GM19025 (cell line): ENCODE results near the gene DPEP1.
"Not testable (repeated sequence)": the region's sequence is repeated elsewhere in the genome, so short reads cannot be mapped to it uniquely, and the experiment has no call there.

Source experiments
- ATAC-seq: cut with Tn5 transposase; IDR thresholded peaks from one replicate; pipeline ENCODE4 v1.9.1; 2021; ENCODE audit warnings: mild to moderate bottlenecking, low read depth, moderate library complexity; ENCODE audit not compliant: unreplicated experiment

The DPEP1 gene

GRCh38 chr16:89615596-89616090, 2.2 kb downstream of the DPEP1 start:
- ATAC-seq = no peak

GRCh38 chr16:89616623-89617022, 3.2 kb downstream of the DPEP1 start:
- ATAC-seq = no peak

GRCh38 chr16:89617036-89617435, 3.6 kb downstream of the DPEP1 start:
- ATAC-seq = no peak

DNA sequence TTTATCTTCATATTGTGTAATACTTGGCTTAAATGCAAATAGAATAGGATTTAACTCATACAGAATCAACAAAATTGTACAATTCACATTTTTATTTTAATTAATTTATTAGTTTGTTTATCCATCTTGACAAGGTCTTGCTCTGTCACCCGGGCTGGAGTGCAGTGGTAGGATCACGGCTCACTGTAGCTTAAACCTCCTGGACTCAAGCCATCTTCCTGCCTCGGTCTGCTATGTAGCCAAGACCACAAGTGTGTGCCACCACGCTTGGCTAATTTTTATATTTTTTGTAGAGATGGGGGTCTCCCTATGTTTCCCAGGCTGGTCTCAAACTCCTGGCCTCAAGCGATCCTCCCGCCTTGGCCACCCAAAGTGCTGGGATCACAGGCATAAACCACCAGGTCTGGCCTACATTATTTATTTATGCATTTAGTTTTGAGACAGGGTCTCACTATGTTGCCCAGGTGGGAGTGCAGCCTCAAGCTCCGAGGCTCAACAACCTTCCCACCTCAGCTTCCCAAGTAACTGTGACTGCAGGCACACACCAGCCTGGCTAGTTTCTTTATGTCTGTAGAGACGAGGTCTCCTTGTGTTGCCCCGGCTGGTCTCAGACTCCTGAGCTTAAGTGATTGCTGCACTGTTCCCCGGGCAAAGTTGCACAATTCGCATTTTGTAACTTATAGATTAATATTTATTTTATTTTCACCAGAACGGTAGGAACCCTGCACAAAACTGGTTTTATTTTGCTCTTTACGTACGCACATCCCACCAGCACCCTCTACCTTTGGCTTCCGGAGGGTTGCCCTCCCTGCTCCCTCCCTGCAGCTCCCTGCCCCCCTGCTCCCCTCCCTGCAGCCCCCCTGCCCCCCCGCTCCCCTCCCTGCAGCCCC, 4.9 kb downstream of the DPEP1 start:
- no peak for ATAC-seq

- no peak for ATAC-seq
Observed at GRCh38 chr16:89619840-89620239, 6.4 kb downstream of the DPEP1 start.

- ATAC-seq = no peak
Observed at GRCh38 chr16:89620406-89620841, 7.0 kb downstream of the DPEP1 start.

DNA sequence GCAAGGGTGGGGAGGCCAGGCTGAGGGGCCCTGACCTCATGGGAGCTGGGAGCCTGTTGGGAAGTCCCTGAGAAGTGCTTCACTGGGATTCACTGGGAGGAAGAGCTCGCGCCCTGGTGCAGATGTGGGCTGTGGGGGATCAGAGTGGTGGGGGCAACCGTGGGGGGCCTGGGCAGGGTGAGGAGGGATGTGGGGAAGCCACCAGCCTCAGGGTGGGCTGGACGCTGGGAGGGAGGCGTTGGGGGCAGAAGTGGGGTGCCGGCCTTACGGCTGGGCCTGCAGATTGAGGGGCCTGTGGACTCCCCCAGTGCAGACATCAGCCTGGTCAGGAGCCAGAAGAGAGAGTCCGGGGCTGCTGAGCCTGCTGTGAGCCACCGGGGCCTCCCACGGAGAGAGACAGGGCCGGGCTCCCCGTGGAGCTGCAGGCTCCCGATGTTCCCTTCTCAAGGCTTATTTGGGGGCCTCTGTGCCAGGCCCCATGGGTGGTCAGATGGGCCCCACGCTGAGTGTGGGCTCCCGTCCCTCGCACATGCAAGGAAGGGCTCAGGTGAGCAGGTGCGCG, 7.8 kb downstream of the DPEP1 start:
- no peak for ATAC-seq

DNA sequence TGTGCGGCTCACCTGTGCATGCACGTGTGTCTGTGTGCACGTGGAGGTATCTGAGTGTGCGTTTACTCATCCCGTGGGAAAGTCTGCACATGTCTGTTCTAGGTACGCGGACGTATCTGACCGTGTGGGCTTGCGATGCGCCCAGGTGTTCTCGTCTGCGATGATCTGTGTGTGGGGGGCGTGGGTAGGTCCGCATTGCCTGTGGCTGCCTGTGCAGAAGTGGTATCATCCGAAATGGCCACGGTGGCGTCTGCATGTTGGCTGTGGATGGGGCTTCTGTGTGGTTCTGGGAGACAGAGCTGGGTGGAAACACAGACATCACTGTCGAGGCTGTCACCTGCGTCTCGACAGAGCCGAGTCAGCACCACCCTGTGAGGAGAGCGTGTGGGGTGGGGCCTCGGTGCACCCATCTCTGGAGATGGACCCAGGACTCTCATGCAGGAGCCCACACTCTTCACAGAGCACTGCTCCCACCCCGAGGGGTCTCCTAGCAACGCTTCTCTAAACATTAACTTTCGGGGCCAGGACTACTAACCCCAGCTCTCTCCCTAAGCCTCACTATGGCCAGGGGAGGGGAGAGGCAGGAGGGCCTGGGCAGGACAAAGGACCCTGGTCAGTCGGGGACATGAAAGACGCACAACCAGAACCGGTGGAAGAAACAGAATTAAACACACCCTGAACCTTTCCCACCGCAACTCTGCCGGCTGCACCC, 8.4 kb downstream of the DPEP1 start:
- no peak for ATAC-seq

DNA sequence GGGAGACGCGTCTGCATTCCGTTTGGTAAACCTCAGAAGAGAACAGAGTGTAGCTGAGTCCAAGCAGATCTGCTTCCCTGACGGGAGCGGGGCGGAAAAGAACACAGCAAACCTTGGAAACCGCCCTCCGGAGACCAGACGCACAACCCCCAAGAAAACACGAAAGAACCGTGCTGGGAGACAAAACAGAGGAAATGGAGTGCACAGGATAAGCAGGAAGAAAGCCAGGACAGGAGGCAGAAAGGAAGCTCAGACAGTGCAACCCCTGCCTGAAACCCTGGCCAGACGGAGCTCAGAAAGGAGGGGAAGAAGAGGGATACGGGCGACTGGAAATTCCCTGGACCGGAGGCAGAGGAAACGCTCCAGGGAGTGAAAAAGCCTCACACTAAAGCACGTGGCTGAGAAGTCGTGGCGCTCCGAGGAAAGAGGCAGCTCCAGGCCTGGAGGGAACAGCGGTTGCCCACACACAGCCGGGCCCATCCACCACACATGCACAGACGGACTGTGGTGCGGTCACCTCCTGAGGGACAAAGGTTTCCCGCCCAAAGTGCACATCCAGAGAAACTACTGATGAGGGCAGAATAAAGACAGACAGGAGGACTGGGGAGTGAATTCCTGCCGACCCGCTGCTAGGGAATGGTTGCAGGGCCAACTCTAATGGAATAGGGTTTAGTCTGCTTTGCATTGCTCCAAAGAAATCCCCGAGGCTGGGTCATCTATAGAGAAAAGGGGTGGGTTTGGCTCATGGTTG, 10.2 kb downstream of the DPEP1 start:
- no peak for ATAC-seq

DNA sequence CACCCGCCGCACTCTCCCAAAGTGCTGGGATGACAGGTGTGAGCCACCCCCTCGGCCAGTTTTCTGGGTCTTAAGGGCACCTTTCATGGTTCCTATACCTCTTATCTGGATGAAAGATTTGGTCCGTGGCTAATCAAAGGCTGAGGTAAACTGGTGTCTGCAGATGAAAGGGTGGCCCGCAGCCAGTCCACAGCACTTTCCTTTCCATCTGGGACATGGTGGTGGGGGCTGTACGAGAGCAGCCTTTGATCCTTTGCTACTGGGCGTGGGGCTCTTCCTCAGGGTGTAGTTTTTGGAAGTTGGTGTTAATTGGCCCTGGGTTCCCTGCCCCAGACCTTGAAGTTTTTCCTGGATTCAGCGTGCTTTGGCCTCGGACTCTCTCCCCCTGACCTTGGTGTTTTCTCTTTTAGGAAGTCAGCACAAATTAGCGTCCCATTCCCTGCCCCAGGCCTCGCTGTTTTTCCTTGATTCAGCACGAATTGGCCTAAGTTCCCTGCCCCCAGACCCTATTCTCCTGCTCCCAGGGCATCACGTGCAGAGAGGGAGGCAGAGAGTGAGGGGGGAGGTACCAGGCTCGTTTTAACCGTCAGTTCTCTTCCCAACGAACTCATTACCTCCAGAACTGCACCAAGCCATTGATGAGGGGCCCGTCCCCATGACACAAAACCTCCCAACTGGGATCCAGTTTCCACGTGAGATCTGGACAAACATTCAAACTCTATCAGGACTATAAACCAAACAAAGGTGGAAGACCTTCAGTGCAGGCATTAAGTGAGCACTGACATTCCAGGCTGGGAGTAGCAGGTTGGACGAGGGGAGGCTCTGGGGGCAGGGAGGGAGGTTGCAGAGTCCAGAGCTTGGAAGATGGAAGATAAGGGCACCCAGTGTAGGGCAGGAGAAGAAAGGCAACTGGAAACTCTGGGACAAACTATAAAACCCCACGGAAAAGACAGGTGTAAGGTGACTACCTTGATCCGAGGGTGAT, 11.6 kb downstream of the DPEP1 start:
- no peak for ATAC-seq

- ATAC-seq = no peak
Observed at GRCh38 chr16:89629827-89630610, 16.6 kb downstream of the DPEP1 start.

DNA sequence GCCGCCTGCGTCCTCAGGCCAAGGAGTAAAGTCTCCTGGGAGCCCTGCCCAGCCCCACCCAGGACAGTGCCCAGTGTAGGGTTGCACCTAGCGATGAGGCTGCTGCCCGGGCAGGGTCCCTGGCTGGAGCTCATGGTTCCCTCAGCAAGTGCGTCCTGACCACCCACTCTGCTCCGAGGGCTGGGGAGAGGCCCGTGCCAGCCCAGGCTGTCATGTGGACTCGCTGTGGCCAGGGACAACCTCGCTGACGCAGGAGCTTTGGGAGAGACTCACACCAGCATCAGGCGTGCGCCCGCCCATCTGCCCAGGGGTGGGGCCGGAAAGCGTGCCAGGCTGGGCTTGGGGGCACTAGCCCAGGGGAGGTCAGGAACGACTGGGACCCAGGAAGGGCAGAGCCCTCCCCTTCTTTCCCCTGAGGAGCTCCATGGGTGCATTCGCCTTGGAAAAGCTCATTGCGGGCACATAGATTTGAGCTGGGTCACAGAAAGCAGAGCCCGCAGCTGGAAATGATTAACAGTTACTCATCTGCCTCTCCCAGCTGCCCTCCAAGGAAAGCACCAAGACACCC, 19.7 kb downstream of the DPEP1 start:
- ATAC-seq = no peak

DNA sequence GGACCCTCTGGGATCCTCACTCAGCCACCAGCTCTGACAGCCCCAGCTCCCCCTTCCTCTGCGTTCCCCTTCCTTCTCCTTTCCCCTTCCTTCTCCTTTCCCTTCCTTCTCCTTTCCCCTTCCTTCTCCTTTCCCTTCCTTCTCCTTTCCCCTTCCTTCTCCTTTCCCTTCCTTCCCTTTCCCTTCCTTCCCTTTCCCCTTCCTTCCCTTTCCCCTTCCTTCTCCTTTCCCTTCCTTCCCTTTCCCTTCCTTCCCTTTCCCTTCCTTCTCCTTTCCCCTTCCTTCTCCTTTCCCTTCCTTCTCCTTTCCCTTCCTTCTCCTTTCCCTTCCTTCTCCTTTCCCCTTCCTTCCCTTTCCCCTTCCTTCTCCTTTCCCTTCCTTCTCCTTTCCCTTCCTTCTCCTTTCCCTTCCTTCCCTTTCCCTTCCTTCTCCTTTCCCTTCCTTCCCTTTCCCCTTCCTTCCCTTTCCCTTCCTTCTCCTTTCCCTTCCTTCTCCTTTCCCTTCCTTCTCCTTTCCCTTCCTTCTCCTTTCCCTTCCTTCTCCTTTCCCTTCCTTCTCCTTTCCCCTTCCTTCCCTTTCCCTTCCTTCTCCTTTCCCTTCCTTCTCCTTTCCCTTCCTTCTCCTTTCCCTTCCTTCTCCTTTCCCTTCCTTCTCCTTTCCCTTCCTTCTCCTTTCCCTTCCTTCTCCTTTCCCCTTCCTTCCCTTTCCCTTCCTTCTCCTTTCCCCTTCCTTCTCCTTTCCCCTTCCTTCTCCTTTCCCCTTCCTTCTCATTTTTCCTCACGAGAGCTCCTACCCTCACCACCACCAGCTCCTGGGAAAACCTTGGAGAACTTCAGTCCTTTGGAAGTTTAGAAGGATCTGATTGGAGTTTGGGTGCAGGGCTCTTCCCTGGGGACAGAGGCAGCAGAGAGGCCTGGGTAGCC, 21.3 kb downstream of the DPEP1 start:
- not testable (repeated sequence) for ATAC-seq

DNA sequence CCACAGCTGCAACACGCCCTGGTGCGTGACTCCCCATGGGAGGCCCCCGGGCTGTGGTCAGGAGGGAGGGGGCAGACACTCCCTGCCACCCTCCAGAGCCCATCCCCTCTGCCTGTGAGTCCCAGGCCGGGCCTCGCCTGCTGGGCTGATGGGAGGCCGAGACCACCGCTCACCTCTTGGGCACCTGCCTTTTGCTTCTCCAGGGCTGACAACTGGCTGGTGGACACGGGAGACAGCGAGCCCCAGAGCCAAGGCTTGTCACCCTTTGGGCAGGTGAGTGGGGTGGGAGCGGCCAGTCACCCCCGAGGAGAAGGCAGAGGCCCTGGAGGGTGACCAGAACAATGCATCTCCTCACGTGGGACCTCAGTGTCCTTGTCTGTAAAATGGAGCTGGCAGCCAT, 23.2 kb downstream of the DPEP1 start:
- ATAC-seq = no peak

DNA sequence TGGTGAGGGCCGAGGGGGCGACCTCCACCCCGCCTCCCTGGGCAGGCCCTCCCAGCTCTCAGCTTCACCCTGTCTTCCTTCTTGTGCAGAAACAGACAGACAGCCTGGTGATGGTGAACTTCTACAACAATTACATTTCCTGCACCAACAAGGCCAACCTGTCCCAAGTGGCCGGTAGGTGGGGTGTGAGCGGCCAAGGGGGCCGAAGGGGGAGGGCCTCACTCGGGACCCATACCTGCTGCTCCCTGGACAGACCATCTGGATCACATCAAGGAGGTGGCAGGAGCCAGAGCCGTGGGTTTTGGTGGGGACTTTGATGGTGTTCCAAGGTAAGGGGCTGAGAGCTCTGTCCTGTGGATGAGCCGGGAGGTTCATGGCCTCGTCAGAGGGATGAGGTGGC, 23.9 kb downstream of the DPEP1 start:
- no peak for ATAC-seq

GRCh38 chr16:89638455-89638854, 25.0 kb downstream of the DPEP1 start:
- ATAC-seq = no peak

DNA sequence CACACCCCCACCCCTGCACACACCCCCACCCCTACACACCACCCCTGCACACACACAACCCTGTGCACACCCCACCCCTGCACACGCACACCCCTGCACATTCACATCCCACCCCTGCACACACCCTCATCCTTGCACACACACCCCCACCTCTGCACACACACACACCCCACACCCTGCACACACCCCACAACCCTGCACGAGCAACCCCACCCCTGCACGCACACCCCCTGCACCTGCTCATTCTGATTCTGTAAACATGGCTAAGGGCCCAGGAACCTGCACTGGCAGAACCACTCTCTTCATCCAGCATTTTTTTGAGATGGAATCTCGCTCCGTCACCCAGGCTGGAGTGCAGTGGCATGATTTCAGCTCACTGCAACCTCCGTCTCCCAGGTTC, 25.9 kb downstream of the DPEP1 start:
- no peak for ATAC-seq
